HFFc6 (cell line): ENCODE results near the gene ZBTB45. TPM values are rescaled to one million over a fixed set of nuclear protein-coding genes. Genes with fewer than 3 reads are reported as not detected.

Source experiments
- DNase-seq: peaks from one replicate; pipeline ENCODE4 v3.0.0-alpha.2; 2018
- H3K27ac Mint-ChIP-seq: 2 replicates; pipeline ENCODE4 v1.8.0; 2020; ENCODE audit warnings: mild to moderate bottlenecking, mixed read lengths
- H3K27me3 Mint-ChIP-seq: 2 replicates; pipeline ENCODE4 v1.8.0; 2021; ENCODE audit warnings: mild to moderate bottlenecking, moderate library complexity, mixed read lengths; ENCODE audit not compliant: insufficient read depth
- H3K36me3 Mint-ChIP-seq: 2 replicates; pipeline ENCODE4 v1.8.0; 2021; ENCODE audit warnings: low read depth, mixed read lengths
- H3K4me1 Mint-ChIP-seq: 2 replicates; pipeline ENCODE4 v1.8.0; 2020; ENCODE audit warnings: low read depth, mixed read lengths
- H3K4me3 Mint-ChIP-seq: 2 replicates; pipeline ENCODE4 v1.8.0; 2020; ENCODE audit warnings: mild to moderate bottlenecking, moderate library complexity, mixed read lengths
- H3K9me3 Mint-ChIP-seq: 2 replicates; pipeline ENCODE4 v1.8.0; 2020; ENCODE audit warnings: mild to moderate bottlenecking, mixed read lengths
- CTCF ChIP-seq: fragments of 200-600 bp; sonication (generic); IDR thresholded peaks from 2 replicates; pipeline ENCODE4 v1.5.0; 2021; ENCODE audit warnings: antibody characterized with exemption, mild to moderate bottlenecking
- total RNA-seq, 6 experiments: library from RNA; stranded (reverse); fragmentation: NEBNext Ultra II Directional; extraction: Animal tissue kit (Norgen Biotek cat#: 25700); gene quantifications; 2 replicates in 1 of 6; 3 replicates in 5 of 6; pipeline ENCODE4 v1.2.3, GENCODE V29; 2021

The ZBTB45 gene
- total RNA-seq, 6 experiments from 2014 or later = 15.0 to 17.4 (median 16.7) TPM

GRCh38 chr19:58556622-58557220, 37.1 kb upstream of the ZBTB45 start:
- no peak for TF ChIP-seq CTCF
- DNase-seq = no peak
- Mint-ChIP-seq H3K4me1 (peaks cover 54% of the 10 kb centered on the region), H3K27me3 (peaks cover 19% of the 10 kb centered on the region), H3K4me3 (peak overlapping the region; percentile 99), H3K36me3 (peaks cover 48% of the 10 kb centered on the region), H3K27ac (peak overlapping the region; percentile 100), H3K9me3 (peaks cover 4% of the 10 kb centered on the region; the same call in 1 of the 2 replicates)

GRCh38 chr19:58555920-58556621, 36.5 kb upstream of the ZBTB45 start:
- Mint-ChIP-seq H3K27me3 (peaks cover 19% of the 10 kb centered on the region), H3K9me3 (peaks cover 4% of the 10 kb centered on the region; the same call in 1 of the 2 replicates), H3K36me3 (peaks cover 49% of the 10 kb centered on the region), H3K27ac (peak overlapping the region; percentile 100), H3K4me3 (peak overlapping the region; percentile 99), H3K4me1 (peaks cover 54% of the 10 kb centered on the region)
- no peak for DNase-seq
- no peak for TF ChIP-seq CTCF

GRCh38 chr19:58555369-58555885, 35.8 kb upstream of the ZBTB45 start:
- H3K36me3 Mint-ChIP-seq = peaks cover 48% of the 10 kb centered on the region
- peak overlapping the region; percentile 98 for H3K27ac Mint-ChIP-seq
- no peak for DNase-seq
- peaks cover 54% of the 10 kb centered on the region for H3K4me1 Mint-ChIP-seq
- peaks cover 4% of the 10 kb centered on the region; the same call in 1 of the 2 replicates for H3K9me3 Mint-ChIP-seq
- peak overlapping the region; percentile 96 for H3K4me3 Mint-ChIP-seq
- TF ChIP-seq CTCF = no peak
- peaks cover 19% of the 10 kb centered on the region for H3K27me3 Mint-ChIP-seq

- Mint-ChIP-seq H3K4me1 (peaks cover 54% of the 10 kb centered on the region), H3K4me3 (peak within 1 kb of the TSS; percentile 96), H3K36me3 (peaks cover 49% of the 10 kb centered on the region), H3K9me3 (peaks cover 4% of the 10 kb centered on the region; the same call in 1 of the 2 replicates), H3K27me3 (peaks cover 19% of the 10 kb centered on the region), H3K27ac (peak within 1 kb of the TSS; percentile 100)
- peak; percentile 19; the same call in 1 of the 2 replicates for TF ChIP-seq CTCF
- DNase-seq = peak; percentile 97
Measured at GRCh38 chr19:58554494-58555368, 35.1 kb upstream of the ZBTB45 start, which contains the start of gene CHMP2A. TSS of gene CHMP2A (minus strand) at chr19:58555105. CDS start at chr19:58554212, 893 bp downstream.
